NCI-H748 (cell line): ENCODE measurements around the gene ERBB4.
"Not testable (repeated sequence)": the region's sequence is repeated elsewhere in the genome, so short reads cannot be mapped to it uniquely, and the experiment has no call there.

Source experiments
- DNase-seq: peaks from one replicate; lab custom pipeline; 2025; ENCODE audit not compliant: unreplicated experiment; lab: John Stamatoyannopoulos, UW

ERBB4 gene

GRCh38 chr2:212156088-212156487 is 382.5 kb downstream of the ERBB4 start:
- DNase-seq, result peak; percentile 33

- DNase-seq, result peak; percentile 76
Measured at GRCh38 chr2:212154477-212154878, 384.1 kb downstream of the ERBB4 start.

- DNase-seq, result no peak
Measured at GRCh38 chr2:212153923-212154322, 384.7 kb downstream of the ERBB4 start.

GRCh38 chr2:212147921-212148513 is 390.6 kb downstream of the ERBB4 start:
- DNase-seq, result no peak

GRCh38 chr2:212146416-212146815 is 392.2 kb downstream of the ERBB4 start:
- DNase-seq, result no peak

- DNase-seq, result no peak
Measured at GRCh38 chr2:212145121-212145520, 393.5 kb downstream of the ERBB4 start.

- DNase-seq, result no peak
Measured at GRCh38 chr2:212142631-212143030, 396.0 kb downstream of the ERBB4 start.

GRCh38 chr2:212141499-212141898 is 397.1 kb downstream of the ERBB4 start:
- no peak for DNase-seq

- peak; percentile 31 for DNase-seq
Measured at GRCh38 chr2:212136216-212136795, 402.3 kb downstream of the ERBB4 start.

GRCh38 chr2:212135739-212136138 is 402.9 kb downstream of the ERBB4 start:
- peak; percentile 98 for DNase-seq

GRCh38 chr2:212133337-212133736 is 405.3 kb downstream of the ERBB4 start:
- no peak for DNase-seq

GRCh38 chr2:212124598-212124997 is 414.0 kb downstream of the ERBB4 start:
- DNase-seq, result peak; percentile 92

GRCh38 chr2:212119591-212119990 is 419.0 kb downstream of the ERBB4 start:
- DNase-seq, result no peak

GRCh38 chr2:212117926-212118325 is 420.7 kb downstream of the ERBB4 start:
- peak; percentile 53 for DNase-seq

GRCh38 chr2:212114489-212114888 is 424.1 kb downstream of the ERBB4 start:
- no peak for DNase-seq

GRCh38 chr2:212112401-212112800 is 426.2 kb downstream of the ERBB4 start:
- DNase-seq, result no peak

GRCh38 chr2:212109792-212110680 is 428.6 kb downstream of the ERBB4 start:
- DNase-seq, result no peak

GRCh38 chr2:212109217-212109616 is 429.4 kb downstream of the ERBB4 start:
- DNase-seq, result peak; percentile 33

- DNase-seq, result no peak
Measured at GRCh38 chr2:212107989-212108388, 430.6 kb downstream of the ERBB4 start.

- no peak for DNase-seq
Measured at GRCh38 chr2:212107014-212107413, 431.6 kb downstream of the ERBB4 start.

GRCh38 chr2:212106536-212106935 is 432.1 kb downstream of the ERBB4 start:
- not testable (repeated sequence) for DNase-seq

- no peak for DNase-seq
Measured at GRCh38 chr2:212099658-212100057, 438.9 kb downstream of the ERBB4 start.
